Fibroblast of lung (primary cell): Measurements from ENCODE around the gene FAM76B. TPM values are rescaled to one million over a fixed set of nuclear protein-coding genes. Genes with fewer than 3 reads are reported as not detected.
A peak's percentile ranks its signal among the peaks of the same experiment; 100 is the strongest.

ENCODE experiments used
- DNase-seq, 2 donors: peaks; one replicate each; pipeline versions ENCODE4 v3.0.0 to v3.0.0-alpha.2; 2010; ENCODE audit warnings: low read depth in 2 of 2
- H2AFZ ChIP-seq: 2 replicates; pipeline ENCODE4 v1.5.1; 2012; ENCODE audit warnings: low read length, control low read depth, inconsistent platforms
- H3K27ac ChIP-seq: 2 replicates; pipeline ENCODE4 v1.5.1; 2011; ENCODE audit warnings: low read length, control low read depth; ENCODE audit not compliant: insufficient read depth
- H3K27me3 ChIP-seq: 2 replicates; pipeline ENCODE4 v1.5.1; 2011; ENCODE audit warnings: mild to moderate bottlenecking, low read length; ENCODE audit not compliant: control insufficient read depth, insufficient read depth
- H3K36me3 ChIP-seq: 2 replicates; pipeline ENCODE4 v1.5.1; 2011; ENCODE audit warnings: low read length; ENCODE audit not compliant: control insufficient read depth, insufficient read depth
- H3K4me1 ChIP-seq: 2 replicates; pipeline ENCODE4 v1.5.1; 2011; ENCODE audit warnings: low read length; ENCODE audit not compliant: control insufficient read depth, insufficient read depth; ENCODE audit errors: extremely low read depth
- H3K4me2 ChIP-seq: 2 replicates; pipeline ENCODE4 v1.5.1; 2011; ENCODE audit warnings: low read length, control low read depth; ENCODE audit not compliant: insufficient read depth; ENCODE audit errors: extremely low read depth
- H3K4me3 ChIP-seq, 4 experiments: fragments of 200-600 bp in 1 of 4; sonication (generic) in 1 of 4; replicated peaks in 1 of 4; 2 replicates each; pipeline ENCODE4 v1.5.1; 2011 to 2016; ENCODE audit warnings: low read length in 4 of 4, low read depth in 3 of 4, mild to moderate bottlenecking in 3 of 4, control low read depth in 2 of 4, inconsistent platforms in 1 of 4, mixed read lengths in 1 of 4; ENCODE audit not compliant: insufficient read depth in 1 of 4; ENCODE audit errors: control extremely low read depth in 1 of 4
- H3K79me2 ChIP-seq: 2 replicates; pipeline ENCODE4 v1.5.1; 2012; ENCODE audit warnings: mild to moderate bottlenecking, low read length, inconsistent platforms; ENCODE audit not compliant: control insufficient read depth, insufficient read depth
- H3K9ac ChIP-seq: 2 replicates; pipeline ENCODE4 v1.5.1; 2011; ENCODE audit warnings: mild to moderate bottlenecking, low read length, control low read depth; ENCODE audit not compliant: insufficient read depth
- H3K9me3 ChIP-seq: 2 replicates; pipeline ENCODE4 v1.5.1; 2012; ENCODE audit warnings: low read depth, low read length; ENCODE audit not compliant: control insufficient read depth, insufficient read depth
- H4K20me1 ChIP-seq: 2 replicates; pipeline ENCODE4 v1.5.1; 2011; ENCODE audit warnings: low read length; ENCODE audit not compliant: control insufficient read depth, insufficient read depth; ENCODE audit errors: extremely low read depth
- CTCF ChIP-seq, 2 donors: IDR thresholded peaks in 1 of 2; conservative IDR thresholded peaks in 1 of 2; 1 replicate in 1 of 2; 2 replicates in 1 of 2; pipeline ENCODE4 v1.5.1; 2011 to 2012; ENCODE audit warnings: low read length in 2 of 2, control low read depth in 1 of 2, inconsistent platforms in 1 of 2, low read depth in 1 of 2, mild to moderate bottlenecking in 1 of 2
- EZH2 ChIP-seq: IDR thresholded peaks from 2 replicates; pipeline ENCODE4 v1.5.1; 2012; ENCODE audit warnings: low read length, control low read depth, mild to moderate bottlenecking; ENCODE audit errors: missing control alignments
- polyA plus RNA-seq, 2 donors: library from polyadenylated mRNA; depleted of rRNA in 1 of 2; stranded (reverse) in 1 of 2; unstranded in 1 of 2; fragments of >200 nt; gene quantifications; 2 replicates each; pipeline ENCODE4 v1.2.1, GENCODE V29; 2011 to 2012; ENCODE audit warnings: missing spikeins in 1 of 2
- total RNA-seq: library from RNA; depleted of rRNA; stranded (reverse); fragments of >200 nt; gene quantifications from 2 replicates; pipeline ENCODE4 v1.2.1, GENCODE V29; 2014

The FAM76B gene
- total and polyA plus RNA-seq, 2 donors (not counting 1 experiment from before 2014, with no cell fraction given), result 14.9 to 18.2 TPM

GRCh38 chr11:95792200-95792599 is 2.6 kb upstream of the FAM76B start:
- Histone ChIP-seq H3K9ac (no peak overlapping the region), H3K4me1 (peaks cover 2% of the 10 kb centered on the region), H3K27ac (no peak overlapping the region), H3K27me3 (no peaks in the 10 kb centered on the region), H3K4me2 (peak overlapping the region; percentile 96), H3K36me3 (no peaks in the 10 kb centered on the region), H4K20me1 (no peaks in the 10 kb centered on the region), H3K4me3 (peak overlapping the region in 3 of 4 experiments; percentile 90 to 95 (median 92)), H3K79me2 (peaks cover 49% of the 10 kb centered on the region), H3K9me3 (no peaks in the 10 kb centered on the region), H2AFZ (no peak overlapping the region)
- no peak for DNase-seq
- TF ChIP-seq CTCF (conservative IDR thresholded peaks at IDR 0.05 in 1 of 2, IDR thresholded peaks at IDR 0.05 in 1 of 2; ENCODE audit: low read depth in 1 of 2, low read length in 2 of 2) (no peak), EZH2 (no peak)

- H3K79me2 ChIP-seq, result peaks cover 48% of the 10 kb centered on the region
Measured at GRCh38 chr11:95791709-95792033, 2.1 kb upstream of the FAM76B start.

GRCh38 chr11:95790933-95791708 is 1.5 kb upstream of the FAM76B start:
- peak; percentile 58 to 66 for DNase-seq
- H3K27me3 ChIP-seq, result no peaks in the 10 kb centered on the region
- H3K9me3 ChIP-seq, result no peaks in the 10 kb centered on the region
- H3K27ac ChIP-seq, result peak overlapping the region; percentile 100
- H3K79me2 ChIP-seq, result peaks cover 48% of the 10 kb centered on the region
- peak overlapping the region; percentile 83 for H2AFZ ChIP-seq
- TF ChIP-seq EZH2, result no peak
- TF ChIP-seq CTCF (conservative IDR thresholded peaks at IDR 0.05 in 1 of 2, IDR thresholded peaks at IDR 0.05 in 1 of 2; ENCODE audit: low read depth in 1 of 2, low read length in 2 of 2), result no peak
- no peaks in the 10 kb centered on the region for H3K36me3 ChIP-seq
- H3K4me1 ChIP-seq, result peaks cover 2% of the 10 kb centered on the region
- no peaks in the 10 kb centered on the region for H4K20me1 ChIP-seq
- peak overlapping the region; percentile 99 for H3K9ac ChIP-seq
- peak overlapping the region; percentile 96 for H3K4me2 ChIP-seq
- H3K4me3 ChIP-seq, result peak overlapping the region; percentile 90 to 95 (median 92)

More at GRCh38 chr11:95791709-95792033, 2.1 kb upstream of the FAM76B start:
- peak overlapping the region; percentile 96 for H3K4me2 ChIP-seq
- H3K27ac ChIP-seq, result peak overlapping the region; percentile 100
- no peaks in the 10 kb centered on the region for H3K36me3 ChIP-seq
- H2AFZ ChIP-seq, result no peak overlapping the region
- peak overlapping the region; percentile 90 to 95 (median 92) for H3K4me3 ChIP-seq
- H3K27me3 ChIP-seq, result no peaks in the 10 kb centered on the region
- H4K20me1 ChIP-seq, result no peaks in the 10 kb centered on the region
- DNase-seq, result no peak
- H3K4me1 ChIP-seq, result peaks cover 2% of the 10 kb centered on the region
- H3K9me3 ChIP-seq, result no peaks in the 10 kb centered on the region
- H3K9ac ChIP-seq, result no peak overlapping the region
- TF ChIP-seq CTCF (conservative IDR thresholded peaks at IDR 0.05 in 1 of 2, IDR thresholded peaks at IDR 0.05 in 1 of 2; ENCODE audit: low read depth in 1 of 2, low read length in 2 of 2) (no peak), EZH2 (no peak)
